Adrenal gland (tissue), 5 donors: Measurements from ENCODE around the gene TNRC6B.

Experiments
- POLR2A ChIP-seq, 2 donors: fragments of 450-650 bp; IDR thresholded peaks; one replicate each; pipeline ENCODE4 v1.6.1; 2017; ENCODE audit warnings: antibody characterized with exemption in 2 of 2, mild to moderate bottlenecking in 2 of 2, moderate library complexity in 1 of 2
- TF ChIP-seq, protein P1 (sequence below), 6 experiments: fragments of 450-650 bp in 4 of 6; fragments of 200-600 bp in 2 of 6; sonication (generic) in 1 of 6; IDR thresholded peaks; 1 replicate in 5 of 6; 2 replicates in 1 of 6; pipeline versions ENCODE4 v1.5.1 to v1.8.0; 2016 to 2021; ENCODE audit warnings: antibody characterized with exemption in 6 of 6, mild to moderate bottlenecking in 2 of 6, moderate library complexity in 1 of 6
- donor health status: DM: no; HTN: no; CAD: no.

- TF ChIP-seq POLR2A (IDR thresholded peaks at IDR 0.05), result no peak
- TF ChIP-seq, protein P1, sequence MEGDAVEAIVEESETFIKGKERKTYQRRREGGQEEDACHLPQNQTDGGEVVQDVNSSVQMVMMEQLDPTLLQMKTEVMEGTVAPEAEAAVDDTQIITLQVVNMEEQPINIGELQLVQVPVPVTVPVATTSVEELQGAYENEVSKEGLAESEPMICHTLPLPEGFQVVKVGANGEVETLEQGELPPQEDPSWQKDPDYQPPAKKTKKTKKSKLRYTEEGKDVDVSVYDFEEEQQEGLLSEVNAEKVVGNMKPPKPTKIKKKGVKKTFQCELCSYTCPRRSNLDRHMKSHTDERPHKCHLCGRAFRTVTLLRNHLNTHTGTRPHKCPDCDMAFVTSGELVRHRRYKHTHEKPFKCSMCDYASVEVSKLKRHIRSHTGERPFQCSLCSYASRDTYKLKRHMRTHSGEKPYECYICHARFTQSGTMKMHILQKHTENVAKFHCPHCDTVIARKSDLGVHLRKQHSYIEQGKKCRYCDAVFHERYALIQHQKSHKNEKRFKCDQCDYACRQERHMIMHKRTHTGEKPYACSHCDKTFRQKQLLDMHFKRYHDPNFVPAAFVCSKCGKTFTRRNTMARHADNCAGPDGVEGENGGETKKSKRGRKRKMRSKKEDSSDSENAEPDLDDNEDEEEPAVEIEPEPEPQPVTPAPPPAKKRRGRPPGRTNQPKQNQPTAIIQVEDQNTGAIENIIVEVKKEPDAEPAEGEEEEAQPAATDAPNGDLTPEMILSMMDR (IDR thresholded peaks at IDR 0.05), result peak; percentile 33 to 78 (median 65)
These were observed 170.4 kb downstream of the TNRC6B start for GRCh38 chr22:40348025-40348658.
